ENCODE measurements around the gene BEND7. TPM values are rescaled to one million over a fixed set of nuclear protein-coding genes. Genes with fewer than 3 reads are reported as not detected.
"Not testable (repeated sequence)": the region's sequence is repeated elsewhere in the genome, so short reads cannot be mapped to it uniquely, and the experiment has no call there.

The BEND7 gene
- total RNA-seq, 1 experiment from 2014 or later: 7.6 TPM

- CTCF ChIA-PET: interaction anchor here (0.6 kb wide), 1 partner anchor 432 kb away, joined by 4 read pairs; no protein-coding TSS in a partner anchor
Observed at GRCh38 chr10:13404305-13404759, 124.5 kb downstream of the BEND7 start.

GRCh38 chr10:13403426-13403825 is 125.4 kb downstream of the BEND7 start:
- POLR2A ChIA-PET; BruUV-seq (replicated peaks); DNase-seq (ENCODE audit: low read depth, low spot score); H3K9me3 ChIP-seq (ENCODE audit: control insufficient read depth, insufficient read depth, low read depth, low read length); H3K4me3 ChIP-seq (ENCODE audit: low read depth in 2 of 2, low read length in 2 of 2); H3K4me1 ChIP-seq (ENCODE audit: control insufficient read depth, insufficient read depth, low read length); intact Hi-C loops (cut with micrococcal nuclease; ENCODE audit: unreplicated experiment); H3K27ac ChIP-seq (ENCODE audit: low read length); ATAC-seq; CTCF ChIA-PET; H3K36me3 ChIP-seq (ENCODE audit: control insufficient read depth, insufficient read depth, low read length); H3K27me3 ChIP-seq (ENCODE audit: control insufficient read depth, insufficient read depth, low read length); in situ Hi-C loops (cut with HindIII; ENCODE audit: low pct_unique_long_range_greater_than_20kb, low sequenced_read_pairs): not testable (repeated sequence)

More at GRCh38 chr10:13404305-13404759, 124.5 kb downstream of the BEND7 start:
- no peak for TF ChIP-seq REST (IDR thresholded peaks at IDR 0.05; ENCODE audit: insufficient read depth in 1 of 2, low read depth in 2 of 2, low read length in 1 of 2)
- TF ChIP-seq TCF7L2 (IDR thresholded peaks at IDR 0.05; ENCODE audit: low read depth, low read length): no peak
- TF ChIP-seq POLR2AphosphoS5 (IDR thresholded peaks at IDR 0.05; ENCODE audit: low read depth, low read length): no peak
- no peak for TF ChIP-seq CTCF (IDR thresholded peaks at IDR 0.05)
- POLR2A ChIA-PET: no interaction called here
- DNase-seq (ENCODE audit: low read depth, low spot score) (no peak), ATAC-seq (no peak)
- Histone ChIP-seq H3K4me3 (ENCODE audit: low read depth in 2 of 2, low read length in 2 of 2) (no peak overlapping the region), H3K4me1 (ENCODE audit: control insufficient read depth, insufficient read depth, low read length) (no peaks in the 10 kb centered on the region), H3K27ac (ENCODE audit: low read length) (no peak overlapping the region), H3K9me3 (ENCODE audit: control insufficient read depth, insufficient read depth, low read depth, low read length) (no peaks in the 10 kb centered on the region), H3K27me3 (ENCODE audit: control insufficient read depth, insufficient read depth, low read length) (no peaks in the 10 kb centered on the region), H3K36me3 (ENCODE audit: control insufficient read depth, insufficient read depth, low read length) (no peaks in the 10 kb centered on the region)
- intact Hi-C loops (cut with micrococcal nuclease; ENCODE audit: unreplicated experiment): no loop called here
- BruUV-seq (replicated peaks): no TSS peak
- in situ Hi-C loops (cut with HindIII; ENCODE audit: low pct_unique_long_range_greater_than_20kb, low sequenced_read_pairs): no loop called here

GRCh38 chr10:13402021-13402420 is 126.8 kb downstream of the BEND7 start:
- DNase-seq (ENCODE audit: low read depth, low spot score) (no peak), ATAC-seq (no peak)
- no TSS peak for BruUV-seq (replicated peaks)
- H3K27me3 ChIP-seq (ENCODE audit: control insufficient read depth, insufficient read depth, low read length): no peaks in the 10 kb centered on the region
- H3K27ac ChIP-seq (ENCODE audit: low read length): no peak overlapping the region
- no peak overlapping the region for H3K4me3 ChIP-seq (ENCODE audit: low read depth in 2 of 2, low read length in 2 of 2)
- in situ Hi-C loops (cut with HindIII; ENCODE audit: low pct_unique_long_range_greater_than_20kb, low sequenced_read_pairs) (no loop called here), intact Hi-C loops (cut with micrococcal nuclease; ENCODE audit: unreplicated experiment) (no loop called here)
- no peaks in the 10 kb centered on the region for H3K4me1 ChIP-seq (ENCODE audit: control insufficient read depth, insufficient read depth, low read length)
- H3K36me3 ChIP-seq (ENCODE audit: control insufficient read depth, insufficient read depth, low read length): no peaks in the 10 kb centered on the region
- no peaks in the 10 kb centered on the region for H3K9me3 ChIP-seq (ENCODE audit: control insufficient read depth, insufficient read depth, low read depth, low read length)
- TF ChIP-seq CTCF (IDR thresholded peaks at IDR 0.05): no peak
- TF ChIP-seq SIN3A (IDR thresholded peaks at IDR 0.05; ENCODE audit: borderline replicate concordance, insufficient read depth, low read depth, low read length): no peak
- no peak for TF ChIP-seq REST (IDR thresholded peaks at IDR 0.05; ENCODE audit: insufficient read depth in 1 of 2, low read depth in 2 of 2, low read length in 1 of 2)
- TF ChIP-seq POLR2AphosphoS5 (IDR thresholded peaks at IDR 0.05; ENCODE audit: low read depth, low read length): no peak
- no peak for TF ChIP-seq TCF7L2 (IDR thresholded peaks at IDR 0.05; ENCODE audit: low read depth, low read length)
- POLR2A ChIA-PET: no interaction called here
- CTCF ChIA-PET: no interaction called here

All from Panc1 (cell line).